GM23248 (cell line): ENCODE data around the gene DTX1. TPM values are rescaled to one million over a fixed set of nuclear protein-coding genes. Genes with fewer than 3 reads are reported as not detected.
"Not testable (repeated sequence)": the region's sequence is repeated elsewhere in the genome, so short reads cannot be mapped to it uniquely, and the experiment has no call there.

ENCODE experiments used
- DNase-seq: peaks from one replicate; pipeline ENCODE4 v3.0.0-alpha.2; 2015
- H2AFZ ChIP-seq: fragments of 200-600 bp; sonication (generic); 2 replicates; pipeline ENCODE4 v1.6.1; 2016; ENCODE audit warnings: antibody characterized with exemption
- H3F3A ChIP-seq: fragments of 200-600 bp; sonication (generic); 2 replicates; pipeline ENCODE4 v1.6.1; 2016; ENCODE audit warnings: mild to moderate bottlenecking, antibody characterized with exemption, mixed run types; ENCODE audit not compliant: insufficient read depth
- H3K27ac ChIP-seq: fragments of 200-600 bp; sonication (generic); 2 replicates; pipeline ENCODE4 v1.5.1; 2016; ENCODE audit warnings: mild to moderate bottlenecking
- H3K27me3 ChIP-seq: fragments of 200-600 bp; sonication (generic); replicated peaks from 2 replicates; pipeline ENCODE4 v1.6.1; 2016; ENCODE audit warnings: mild to moderate bottlenecking; ENCODE audit not compliant: insufficient read depth
- H3K36me3 ChIP-seq: fragments of 200-600 bp; sonication (generic); 2 replicates; pipeline ENCODE4 v1.6.1; 2016; ENCODE audit warnings: low read depth, mild to moderate bottlenecking
- H3K4me1 ChIP-seq: fragments of 200-600 bp; sonication (generic); 2 replicates; pipeline ENCODE4 v1.6.1; 2016; ENCODE audit warnings: mild to moderate bottlenecking; ENCODE audit not compliant: insufficient read depth
- H3K4me2 ChIP-seq: fragments of 200-600 bp; sonication (generic); one replicate; pipeline ENCODE4 v1.6.1; 2016; ENCODE audit warnings: mild to moderate bottlenecking; ENCODE audit not compliant: unreplicated experiment
- H3K4me3 ChIP-seq: fragments of 200-600 bp; sonication (generic); 2 replicates; pipeline ENCODE4 v1.5.1; 2016; ENCODE audit warnings: mild to moderate bottlenecking
- H3K79me2 ChIP-seq: fragments of 200-600 bp; sonication (generic); 2 replicates; pipeline ENCODE4 v1.6.1; 2016; ENCODE audit warnings: mild to moderate bottlenecking; ENCODE audit not compliant: insufficient read depth
- H3K9ac ChIP-seq: fragments of 200-600 bp; sonication (generic); 2 replicates; pipeline ENCODE4 v1.6.1; 2016; ENCODE audit warnings: mild to moderate bottlenecking
- H3K9me2 ChIP-seq: fragments of 200-600 bp; sonication (generic); 2 replicates; pipeline ENCODE4 v1.6.1; 2016; ENCODE audit warnings: mixed run types, mild to moderate bottlenecking, moderate library complexity; ENCODE audit not compliant: insufficient read depth
- H3K9me3 ChIP-seq: fragments of 200-600 bp; sonication (generic); one replicate; pipeline ENCODE4 v1.6.1; 2017; ENCODE audit warnings: low read depth
- H4K20me1 ChIP-seq: fragments of 200-600 bp; sonication (generic); 2 replicates; pipeline ENCODE4 v1.6.0; 2016; ENCODE audit not compliant: insufficient read depth
- EZH2 ChIP-seq: fragments of 200-600 bp; sonication (generic); IDR thresholded peaks from 2 replicates; pipeline ENCODE4 v1.6.1; 2018; ENCODE audit warnings: antibody characterized with exemption, mild to moderate bottlenecking; ENCODE audit not compliant: insufficient read depth, poor library complexity, severe bottlenecking
- EZH2phosphoT487 ChIP-seq: fragments of 200-600 bp; sonication (generic); IDR thresholded peaks from 2 replicates; pipeline ENCODE4 v1.6.1; 2018; ENCODE audit warnings: antibody characterized with exemption, moderate library complexity, mild to moderate bottlenecking, low read depth; ENCODE audit not compliant: insufficient read depth
- whole genome bisulfite sequencing, 2 experiments: methylation state at CpG; one replicate each; pipeline ENCODE4 v1.1.6; 2015 to 2017; ENCODE audit warnings: low lambda C conversion rate in 2 of 2, low coverage in 1 of 2; ENCODE audit errors: missing lambda C conversion rate in 2 of 2; 5-methylcytosine and 5-hydroxymethylcytosine counted together
- in situ Hi-C: fragments of 300-500 bp; cut with MboI; formaldehyde crosslinking; loops from 2 replicates; pipeline ENCODE4 v1.15.0; 2020
- polyA plus RNA-seq: library from polyadenylated mRNA; unstranded; fragments of >200 nt; fragmentation: Nextera tagmentation; extraction: Ambion mirVana; gene quantifications from 2 replicates; pipeline ENCODE4 v1.2.1, GENCODE V29; 2016
- total RNA-seq: library from RNA; depleted of rRNA; stranded (reverse); fragments of >200 nt; shearing (Covaris generic); gene quantifications from 2 replicates; pipeline ENCODE4 v1.2.3, GENCODE V29; 2014

The DTX1 gene
- total and polyA plus RNA-seq, 2 experiments from 2014 or later = not detected

GRCh38 chr12:113116875-113117274 is 60.3 kb downstream of the DTX1 start:
- in situ Hi-C loops = no loop called here

GRCh38 chr12:113117684-113118083 is 61.2 kb downstream of the DTX1 start:
- H3K27me3 ChIP-seq, H3K9me3 ChIP-seq, H3K9me2 ChIP-seq, H3K9ac ChIP-seq, H3K79me2 ChIP-seq, H3K36me3 ChIP-seq, H3F3A ChIP-seq, H3K4me1 ChIP-seq, H2AFZ ChIP-seq, in situ Hi-C loops, H3K4me2 ChIP-seq, H3K27ac ChIP-seq, H3K4me3 ChIP-seq, H4K20me1 ChIP-seq: not testable (repeated sequence)
- 9 to 10% methylated on average over 8 of the region's 8 CpGs for WGBS, 2 experiments
- peak; percentile 50 for DNase-seq

More at GRCh38 chr12:113116875-113117274, 60.3 kb downstream of the DTX1 start:
- Histone ChIP-seq H3K9me2 (no peaks in the 10 kb centered on the region), H3K4me3 (no peak overlapping the region), H3K27me3 (no peaks in the 10 kb centered on the region; the same call in 1 of the 2 replicates), H4K20me1 (no peaks in the 10 kb centered on the region), H3F3A (no peaks in the 10 kb centered on the region), H3K9ac (no peak overlapping the region), H3K4me2 (no peak overlapping the region), H3K4me1 (no peaks in the 10 kb centered on the region), H3K27ac (no peak overlapping the region), H3K9me3 (no peaks in the 10 kb centered on the region), H3K36me3 (no peaks in the 10 kb centered on the region), H2AFZ (no peak overlapping the region), H3K79me2 (no peaks in the 10 kb centered on the region)
- WGBS, 2 experiments = 44 to 54% methylated on average over 4 to 6 of the region's 6 CpGs
- DNase-seq = no peak
- TF ChIP-seq EZH2 (no peak), EZH2phosphoT487 (no peak)

- H3K4me3 ChIP-seq = no peak overlapping the region
- 0 out of 2 replicates have a peak, but pooled peaks cover 10% of the 10 kb centered on the region for H3K27me3 ChIP-seq
- DNase-seq = no peak
- no peaks in the 10 kb centered on the region for H3K9me3 ChIP-seq
- H3K79me2 ChIP-seq = no peaks in the 10 kb centered on the region
- H3K9me2 ChIP-seq = no peaks in the 10 kb centered on the region
- H2AFZ ChIP-seq = no peak overlapping the region
- no peak overlapping the region for H3K9ac ChIP-seq
- H3K4me1 ChIP-seq = no peaks in the 10 kb centered on the region
- 60 to 65% methylated on average over 1 of the region's 1 CpG for WGBS, 2 experiments
- TF ChIP-seq EZH2 (no peak), EZH2phosphoT487 (no peak)
- no peak overlapping the region for H3K4me2 ChIP-seq
- H3K27ac ChIP-seq = no peak overlapping the region
- H4K20me1 ChIP-seq = no peaks in the 10 kb centered on the region
- in situ Hi-C loops = no loop called here
- no peaks in the 10 kb centered on the region for H3K36me3 ChIP-seq
- no peaks in the 10 kb centered on the region for H3F3A ChIP-seq
Observed at GRCh38 chr12:113118142-113118541, 61.6 kb downstream of the DTX1 start.

GRCh38 chr12:113119980-113120669 is 63.6 kb downstream of the DTX1 start:
- H3K9me3 ChIP-seq = no peaks in the 10 kb centered on the region
- WGBS, 2 experiments = 12 to 21% methylated on average over 4 of the region's 4 CpGs
- in situ Hi-C loops = no loop called here

More at GRCh38 chr12:113119980-113120669, 63.6 kb downstream of the DTX1 start:
- DNase-seq = no peak
- H3K27ac ChIP-seq = no peak overlapping the region
- H3K4me3 ChIP-seq = no peak overlapping the region
- no peaks in the 10 kb centered on the region for H3F3A ChIP-seq
- no peaks in the 10 kb centered on the region for H3K9me2 ChIP-seq
- TF ChIP-seq EZH2phosphoT487 (no peak), EZH2 (no peak)
- H3K9ac ChIP-seq = no peak overlapping the region
- H3K27me3 ChIP-seq = 0 out of 2 replicates have a peak, but pooled peaks cover 12% of the 10 kb centered on the region
- H3K36me3 ChIP-seq = no peaks in the 10 kb centered on the region
- no peaks in the 10 kb centered on the region for H3K79me2 ChIP-seq
- no peaks in the 10 kb centered on the region for H3K4me1 ChIP-seq
- no peak overlapping the region for H2AFZ ChIP-seq
- no peak overlapping the region for H3K4me2 ChIP-seq
- H4K20me1 ChIP-seq = no peaks in the 10 kb centered on the region
